ENCODE data around the gene TOP1. TPM values are rescaled to one million over a fixed set of nuclear protein-coding genes. Genes with fewer than 3 reads are reported as not detected.
A peak's percentile ranks its signal among the peaks of the same experiment; 100 is the strongest.

TOP1 gene
- total RNA-seq, 4 donors from 2014 or later = 27.6 to 70.6 (median 40.4) TPM

- DNase-seq (ENCODE audit: low spot score) (no peak), ATAC-seq (ENCODE audit: low FRiP score) (no peak)
- no peak for TF ChIP-seq CTCF (IDR thresholded peaks at IDR 0.05)
Observed at GRCh38 chr20:41089555-41089954, 60.9 kb downstream of the TOP1 start.

- TF ChIP-seq CTCF (IDR thresholded peaks at IDR 0.05) = no peak
- ATAC-seq (ENCODE audit: low FRiP score) (no peak), DNase-seq (ENCODE audit: low spot score) (no peak)
Observed at GRCh38 chr20:41091927-41092326, 63.3 kb downstream of the TOP1 start.

- no peak for DNase-seq (ENCODE audit: low spot score)
- peak; percentile 62 for ATAC-seq (ENCODE audit: low FRiP score)
- TF ChIP-seq CTCF (IDR thresholded peaks at IDR 0.05) = no peak
Observed at GRCh38 chr20:41094353-41095055, 65.9 kb downstream of the TOP1 start.

- no peak for DNase-seq (ENCODE audit: low spot score)
- no peak for TF ChIP-seq CTCF (IDR thresholded peaks at IDR 0.05)
- ATAC-seq (ENCODE audit: low FRiP score) = no peak
Observed at GRCh38 chr20:41095110-41095969, 66.7 kb downstream of the TOP1 start.

- ATAC-seq (ENCODE audit: low FRiP score) = peak; percentile 46
Observed at GRCh38 chr20:41098703-41099250, 70.2 kb downstream of the TOP1 start.

GRCh38 chr20:41100001-41100480, 71.4 kb downstream of the TOP1 start:
- no peak for ATAC-seq (ENCODE audit: low FRiP score)
- no peak for DNase-seq (ENCODE audit: low spot score)
- TF ChIP-seq CTCF (IDR thresholded peaks at IDR 0.05) = no peak

More at GRCh38 chr20:41098703-41099250, 70.2 kb downstream of the TOP1 start:
- no peak for DNase-seq (ENCODE audit: low spot score)
- TF ChIP-seq CTCF (IDR thresholded peaks at IDR 0.05) = no peak

All from omental fat pad (tissue), 4 donors.